ENCODE data around the gene USP11.
"Not testable (repeated sequence)": the region's sequence is repeated elsewhere in the genome, so short reads cannot be mapped to it uniquely, and the experiment has no call there.

Gene USP11

DNA sequence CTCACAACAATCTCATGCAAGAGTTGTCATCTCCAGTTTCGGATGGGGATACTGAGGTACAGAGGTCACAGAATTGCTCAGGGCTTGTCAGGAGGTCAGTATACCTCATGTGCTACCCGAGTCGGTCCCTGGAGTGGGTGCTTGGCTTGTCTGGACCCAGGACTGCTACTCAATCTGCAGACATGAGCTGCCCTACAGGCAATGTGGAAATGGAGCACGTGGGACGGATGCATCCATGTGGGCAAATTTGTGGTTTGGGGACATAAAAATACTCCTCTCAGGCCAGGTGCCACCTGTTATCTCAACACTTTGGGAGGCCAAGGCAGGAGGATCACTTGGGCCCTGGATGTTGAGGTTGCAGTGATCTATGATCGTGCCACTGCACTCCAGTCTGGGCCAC lies 15.8 kb downstream of the USP11 start:
- DNase-seq: no peak

DNA sequence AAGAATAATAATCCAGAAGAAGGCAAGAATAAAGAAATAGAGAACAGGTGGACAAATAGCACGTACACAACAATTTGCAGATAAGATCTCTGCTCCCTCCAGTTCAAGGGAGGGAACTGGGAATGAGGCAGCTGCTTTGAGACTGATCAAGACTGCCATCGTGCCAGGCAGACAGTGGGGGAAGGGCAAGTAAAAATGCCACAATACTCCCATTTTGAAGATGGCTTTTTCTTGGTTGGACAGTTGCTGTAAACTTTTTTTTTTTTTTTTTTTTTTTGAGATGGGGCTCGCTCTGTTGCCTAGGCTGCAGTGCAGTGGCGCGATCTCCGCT lies 17.2 kb downstream of the USP11 start:
- DNase-seq: no peak

DNA sequence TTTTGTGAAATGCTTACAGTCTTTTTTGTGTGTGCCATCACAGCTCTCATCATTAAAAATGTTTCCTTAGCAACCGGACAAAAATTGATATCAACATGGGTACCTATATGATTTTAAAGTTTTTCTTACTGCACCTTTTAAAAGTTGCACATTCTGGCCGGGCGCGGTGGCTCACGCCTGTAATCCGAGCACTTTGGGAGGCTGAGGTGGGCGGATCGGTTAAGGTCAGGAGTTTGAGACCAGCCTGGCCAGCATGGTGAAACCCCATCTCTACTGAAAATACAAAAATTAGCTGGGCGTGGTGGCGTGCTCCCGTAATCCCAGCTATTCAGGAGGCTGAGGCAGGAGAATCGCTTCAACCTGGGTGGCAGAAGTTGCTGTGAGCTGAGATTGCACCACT lies 24.8 kb downstream of the USP11 start:
- not testable (repeated sequence) for DNase-seq

- no peak for DNase-seq
These were observed 31.8 kb downstream of the USP11 start for GRCh38 chrX:47264483-47265173.

DNA sequence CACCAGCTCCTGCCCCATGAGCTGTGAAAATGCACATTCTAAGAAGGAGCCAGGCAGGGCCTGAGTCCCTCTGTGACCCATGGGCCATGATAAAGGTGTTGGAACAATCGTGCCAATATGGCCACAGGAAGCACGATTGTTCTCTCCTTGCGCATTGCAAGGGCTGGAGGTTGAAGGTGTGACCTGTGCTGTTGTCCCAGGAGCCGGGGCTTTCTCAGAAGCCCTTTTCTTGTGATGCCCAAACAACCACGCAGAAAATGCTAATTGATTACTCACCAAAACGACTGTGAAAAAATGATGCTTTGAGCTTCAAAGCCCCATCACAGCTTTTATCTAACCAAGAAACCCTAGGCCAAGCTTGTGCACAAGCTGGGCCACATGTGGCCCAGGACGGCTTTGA lies 33.8 kb downstream of the USP11 start:
- DNase-seq: no peak

GRCh38 chrX:47272013-47272408 lies 39.2 kb downstream of the USP11 start:
- DNase-seq: no peak

DNA sequence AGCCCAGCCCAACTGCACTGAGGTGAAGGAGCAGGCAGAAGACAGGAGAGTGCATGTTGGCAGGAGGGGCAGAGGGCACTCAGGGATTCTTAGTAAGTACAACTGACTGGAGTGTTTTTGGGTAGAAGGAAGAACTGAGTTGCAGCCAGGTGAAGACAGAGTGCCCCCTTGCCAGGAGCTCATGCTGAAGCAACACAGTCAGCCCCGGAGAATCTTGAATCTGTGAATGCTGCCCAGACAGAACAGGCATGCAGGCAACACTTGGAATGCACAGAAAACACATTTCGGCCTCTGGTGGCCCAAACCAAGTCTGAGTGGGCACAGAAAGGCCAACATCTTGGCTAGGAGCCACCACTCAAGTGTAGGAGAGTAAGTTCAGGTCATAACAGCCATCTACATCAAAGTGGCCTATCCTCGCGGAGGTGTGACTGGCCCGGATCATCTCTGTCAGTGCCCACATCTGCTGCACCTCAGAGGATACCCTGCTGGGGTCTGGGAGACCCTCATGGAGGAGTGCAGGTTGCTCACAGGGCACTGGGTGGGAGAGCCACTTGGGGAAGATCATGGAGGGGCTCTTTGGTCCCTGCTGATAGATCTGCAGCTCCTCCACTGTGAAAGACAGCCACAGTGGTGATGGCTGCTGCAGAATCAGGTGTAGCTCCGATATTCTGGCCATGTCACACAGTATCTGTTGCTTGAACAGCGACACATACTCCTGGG lies 40.4 kb downstream of the USP11 start:
- DNase-seq: no peak

- DNase-seq: no peak
These were observed 45.9 kb downstream of the USP11 start for GRCh38 chrX:47278691-47279090.

DNA sequence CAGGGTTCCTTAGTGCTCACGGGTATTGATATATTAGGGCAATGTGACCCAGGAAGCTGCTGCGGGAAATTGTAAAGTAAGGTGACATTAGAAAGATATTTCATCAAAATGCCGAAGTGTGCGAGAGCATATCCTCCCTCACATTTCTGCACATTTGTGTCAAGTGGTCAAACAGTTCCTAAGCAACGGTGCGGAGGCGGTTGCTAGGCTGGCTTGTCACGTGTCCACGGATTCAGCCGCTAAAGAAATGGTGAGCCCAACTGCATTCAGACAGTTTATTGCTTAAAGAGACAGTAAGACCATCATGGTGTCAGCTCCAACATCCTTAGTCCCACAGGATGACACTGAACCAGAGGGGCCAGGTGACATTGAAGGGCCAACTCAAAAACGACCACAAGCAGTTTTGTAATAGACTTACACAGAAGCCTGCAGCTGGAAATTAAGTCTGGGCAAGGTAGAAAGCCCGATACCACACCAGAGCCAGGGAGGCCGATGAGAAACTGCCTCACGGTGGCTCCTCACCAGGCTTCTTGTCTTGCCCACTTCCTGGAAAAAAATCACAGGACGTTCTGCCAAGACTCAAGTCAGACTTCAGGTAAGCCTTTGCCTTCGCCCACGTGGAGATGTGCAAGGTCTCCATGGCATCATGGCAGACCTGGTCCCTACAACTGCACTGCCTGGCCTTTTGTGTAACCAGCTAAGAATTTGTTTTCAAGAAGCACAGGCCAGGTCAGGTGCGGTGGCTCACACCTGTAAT lies 50.4 kb downstream of the USP11 start:
- DNase-seq: no peak

GRCh38 chrX:47284616-47285015 lies 51.8 kb downstream of the USP11 start:
- not testable (repeated sequence) for DNase-seq

- DNase-seq: no peak
These were observed 53.1 kb downstream of the USP11 start for GRCh38 chrX:47285836-47286320.

DNA sequence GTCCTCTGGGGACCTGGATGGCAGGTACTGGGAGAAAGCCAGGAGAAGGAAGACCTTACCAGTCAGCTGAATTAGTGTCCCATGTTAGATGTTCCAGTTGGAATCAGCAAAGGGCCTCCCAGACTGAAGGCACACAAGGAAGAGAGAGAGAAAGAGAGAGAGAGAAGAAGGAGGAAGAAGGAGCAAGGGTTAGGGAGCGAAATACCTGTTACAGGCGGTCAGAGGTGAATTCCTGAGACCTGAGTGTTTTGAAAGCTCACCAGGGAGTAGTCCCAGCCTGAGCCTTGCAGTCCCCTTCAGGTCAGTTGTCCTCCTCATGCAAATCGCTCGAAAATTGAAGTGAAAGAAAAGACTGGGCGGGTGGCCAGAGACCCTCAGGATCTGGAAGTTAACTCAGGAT lies 60.3 kb downstream of the USP11 start:
- DNase-seq: no peak

GRCh38 chrX:47296766-47297365 lies 64.1 kb downstream of the USP11 start:
- no peak for DNase-seq

- DNase-seq: no peak
These were observed 65.1 kb downstream of the USP11 start for GRCh38 chrX:47297874-47298273.

Measured in bone marrow (tissue), 2 donors.